Memory B cell (primary cell): ENCODE results near the gene GPR183.

ENCODE experiments used
- ATAC-seq: fragments of 150-1000 bp; cut with Tn5 transposase; 2 replicates; pipeline ENCODE4 v1.10.0; 2021; ENCODE audit warnings: low read depth, mild to moderate bottlenecking, moderate library complexity
- DNase-seq, 2 donors: peaks; one replicate each; pipeline ENCODE4 v3.0.0; 2022; ENCODE audit warnings: low spot score in 2 of 2
- H3K27ac Mint-ChIP-seq: one replicate; pipeline ENCODE4 v1.8.0; 2022; ENCODE audit warnings: mild to moderate bottlenecking, moderate library complexity, mixed read lengths
- H3K27me3 Mint-ChIP-seq: one replicate; pipeline ENCODE4 v1.8.0; 2022; ENCODE audit warnings: mixed read lengths
- H3K36me3 Mint-ChIP-seq: one replicate; pipeline ENCODE4 v1.8.0; 2022; ENCODE audit warnings: mild to moderate bottlenecking, mixed read lengths
- H3K4me1 Mint-ChIP-seq: one replicate; pipeline ENCODE4 v1.8.0; 2022; ENCODE audit warnings: mixed read lengths
- H3K4me3 Mint-ChIP-seq: one replicate; pipeline ENCODE4 v1.8.0; 2022; ENCODE audit warnings: mild to moderate bottlenecking, moderate library complexity, mixed read lengths
- H3K9me3 Mint-ChIP-seq: one replicate; pipeline ENCODE4 v1.8.0; 2022; ENCODE audit warnings: mixed read lengths

GPR183 gene

DNA sequence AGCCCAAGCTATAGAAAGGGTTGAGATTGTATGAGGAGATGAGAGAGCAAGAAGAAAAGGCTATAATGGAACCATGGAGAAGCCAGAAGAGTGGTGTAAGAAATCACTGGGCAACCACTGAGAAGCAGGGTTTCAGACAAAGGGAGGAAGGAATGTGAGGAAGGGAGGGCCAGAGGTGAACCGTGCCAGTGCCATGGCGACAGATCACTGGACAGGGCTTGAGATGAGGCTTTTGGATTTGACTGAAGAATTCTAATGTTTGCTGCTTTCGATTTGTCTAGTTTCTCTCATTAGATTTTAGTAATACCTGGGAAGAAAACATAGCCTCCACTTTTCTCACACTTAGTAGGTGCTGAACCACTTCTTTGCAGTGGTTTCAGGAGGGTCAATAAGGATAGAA lies 6.3 kb upstream of the GPR183 start:
- no peak for ATAC-seq
- Mint-ChIP-seq H3K27me3 (no peaks in the 10 kb centered on the region), H3K36me3 (peaks cover 33% of the 10 kb centered on the region), H3K4me1 (peaks cover 19% of the 10 kb centered on the region), H3K9me3 (no peaks in the 10 kb centered on the region), H3K4me3 (no peak overlapping the region), H3K27ac (no peak overlapping the region)
- no peak for DNase-seq

- H3K4me3 Mint-ChIP-seq, result no peak overlapping the region
- DNase-seq, result no peak
- no peaks in the 10 kb centered on the region for H3K27me3 Mint-ChIP-seq
- no peak for ATAC-seq
- H3K9me3 Mint-ChIP-seq, result no peaks in the 10 kb centered on the region
- peak overlapping the region; percentile 75 for H3K27ac Mint-ChIP-seq
- H3K36me3 Mint-ChIP-seq, result peaks cover 30% of the 10 kb centered on the region
- peaks cover 25% of the 10 kb centered on the region for H3K4me1 Mint-ChIP-seq
Measured at GRCh38 chr13:99312493-99312883, 5.3 kb upstream of the GPR183 start.

- Mint-ChIP-seq H3K27ac (peak overlapping the region; percentile 75), H3K4me1 (peaks cover 25% of the 10 kb centered on the region), H3K9me3 (no peaks in the 10 kb centered on the region), H3K4me3 (no peak overlapping the region), H3K36me3 (peaks cover 28% of the 10 kb centered on the region), H3K27me3 (no peaks in the 10 kb centered on the region)
- no peak for ATAC-seq
- DNase-seq, result no peak
Measured at GRCh38 chr13:99311748-99312492, 4.7 kb upstream of the GPR183 start.

DNA sequence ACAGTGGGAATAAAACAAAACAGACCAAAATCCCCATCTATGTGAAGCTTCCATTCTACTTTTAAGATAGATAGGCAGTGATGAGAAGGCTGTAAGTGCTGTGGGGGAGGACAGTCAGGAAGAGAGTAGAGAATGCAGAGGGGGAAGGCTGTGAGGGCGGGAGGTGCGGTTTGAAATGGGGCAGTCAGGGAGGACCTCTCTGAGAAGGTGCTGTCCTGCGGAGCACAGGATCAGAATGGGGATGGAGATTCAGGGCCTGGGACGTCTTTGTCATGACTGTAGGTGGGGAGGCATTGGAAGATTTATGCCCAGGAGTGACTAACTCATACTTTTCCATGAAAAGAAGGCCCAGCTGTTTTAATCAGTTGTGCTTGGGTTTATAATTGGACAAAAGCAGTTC lies 3.9 kb upstream of the GPR183 start:
- no peak for ATAC-seq
- H3K4me1 Mint-ChIP-seq, result peaks cover 24% of the 10 kb centered on the region
- H3K4me3 Mint-ChIP-seq, result no peak overlapping the region
- DNase-seq, result no peak
- H3K36me3 Mint-ChIP-seq, result peaks cover 31% of the 10 kb centered on the region
- no peak overlapping the region for H3K27ac Mint-ChIP-seq
- H3K9me3 Mint-ChIP-seq, result no peaks in the 10 kb centered on the region
- H3K27me3 Mint-ChIP-seq, result no peaks in the 10 kb centered on the region

GRCh38 chr13:99310382-99311031 lies 3.3 kb upstream of the GPR183 start:
- Mint-ChIP-seq H3K4me1 (peaks cover 22% of the 10 kb centered on the region), H3K9me3 (no peaks in the 10 kb centered on the region), H3K4me3 (no peak overlapping the region), H3K36me3 (peaks cover 33% of the 10 kb centered on the region), H3K27me3 (no peaks in the 10 kb centered on the region), H3K27ac (no peak overlapping the region)
- no peak for ATAC-seq
- no peak for DNase-seq

GRCh38 chr13:99308471-99309087 lies 1.4 kb upstream of the GPR183 start:
- no peaks in the 10 kb centered on the region for H3K27me3 Mint-ChIP-seq
- H3K9me3 Mint-ChIP-seq, result no peaks in the 10 kb centered on the region
- no peak for DNase-seq
- ATAC-seq, result no peak
- peaks cover 37% of the 10 kb centered on the region for H3K36me3 Mint-ChIP-seq
- H3K4me1 Mint-ChIP-seq, result peaks cover 32% of the 10 kb centered on the region
- H3K4me3 Mint-ChIP-seq, result no peak overlapping the region
- H3K27ac Mint-ChIP-seq, result peak overlapping the region; percentile 87

DNA sequence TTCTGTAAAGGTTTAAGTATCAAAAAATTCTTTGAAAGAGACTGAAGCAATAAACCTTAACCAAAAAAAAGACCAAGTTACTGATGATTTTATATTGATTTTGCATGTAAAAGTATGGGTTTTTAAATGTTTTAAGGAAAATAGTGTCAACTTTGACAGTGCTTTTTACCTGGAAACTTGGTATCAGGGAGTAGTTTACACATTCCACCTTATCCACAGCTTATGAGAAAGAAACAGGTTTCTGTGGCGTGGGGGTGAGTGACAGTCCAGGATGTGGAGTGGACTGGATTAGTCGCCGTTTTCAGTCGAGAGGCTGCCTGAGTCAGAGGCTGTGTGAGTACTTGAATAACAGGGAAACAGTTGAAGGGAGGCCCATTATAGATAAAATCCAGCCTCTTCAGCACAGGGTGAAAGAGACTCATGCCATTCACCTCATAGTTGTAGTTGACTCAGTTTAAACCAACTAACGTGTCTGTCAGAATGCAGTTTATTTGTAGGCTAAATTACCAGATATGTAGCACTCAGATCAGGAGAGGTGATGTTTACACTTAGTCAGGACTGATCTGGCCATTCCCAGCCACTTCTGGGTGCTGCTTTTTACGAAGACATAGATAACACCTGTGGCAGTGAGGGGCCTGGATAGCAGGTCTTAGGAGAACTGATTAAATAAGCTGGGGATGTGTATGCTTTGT lies 595 bp upstream of the GPR183 start:
- peaks cover 34% of the 10 kb centered on the region for H3K4me1 Mint-ChIP-seq
- peak overlapping the region; percentile 87 for H3K27ac Mint-ChIP-seq
- H3K9me3 Mint-ChIP-seq, result no peaks in the 10 kb centered on the region
- H3K27me3 Mint-ChIP-seq, result no peaks in the 10 kb centered on the region
- peaks cover 38% of the 10 kb centered on the region for H3K36me3 Mint-ChIP-seq
- DNase-seq (no peak), ATAC-seq (peak; percentile 9)
- H3K4me3 Mint-ChIP-seq, result peak overlapping the region; percentile 97

DNA sequence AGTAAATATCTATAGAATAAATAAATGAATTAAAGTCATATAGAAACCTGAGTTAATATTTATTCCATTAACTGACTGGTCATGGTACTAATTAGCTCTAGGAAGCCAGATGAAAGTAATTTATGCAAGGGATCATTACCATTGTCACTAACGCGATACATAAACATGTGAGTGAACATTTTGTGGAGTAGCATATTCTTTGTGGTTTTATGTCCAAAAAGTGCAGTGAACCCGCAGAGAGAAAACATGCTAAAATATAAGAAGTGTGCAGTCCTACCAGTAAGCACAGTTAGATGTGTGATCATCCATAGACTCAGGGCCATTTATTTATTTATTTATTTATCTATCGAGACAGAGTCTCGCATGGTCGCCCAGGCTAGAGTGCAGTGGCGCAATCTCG lies 1.6 kb downstream of the GPR183 start:
- no peaks in the 10 kb centered on the region for H3K9me3 Mint-ChIP-seq
- DNase-seq (no peak), ATAC-seq (peak; percentile 8)
- H3K27me3 Mint-ChIP-seq, result no peaks in the 10 kb centered on the region
- peak overlapping the region; percentile 97 for H3K4me3 Mint-ChIP-seq
- H3K4me1 Mint-ChIP-seq, result peaks cover 31% of the 10 kb centered on the region
- H3K27ac Mint-ChIP-seq, result peak overlapping the region; percentile 87
- H3K36me3 Mint-ChIP-seq, result peaks cover 36% of the 10 kb centered on the region

GRCh38 chr13:99305158-99305557 lies 2.0 kb downstream of the GPR183 start:
- Mint-ChIP-seq H3K36me3 (peaks cover 39% of the 10 kb centered on the region), H3K9me3 (no peaks in the 10 kb centered on the region), H3K4me3 (peak overlapping the region; percentile 97), H3K27me3 (no peaks in the 10 kb centered on the region), H3K4me1 (peaks cover 34% of the 10 kb centered on the region), H3K27ac (peak overlapping the region; percentile 87)
- DNase-seq (no peak), ATAC-seq (no peak)

GRCh38 chr13:99304541-99304940 lies 2.7 kb downstream of the GPR183 start:
- peaks cover 38% of the 10 kb centered on the region for H3K36me3 Mint-ChIP-seq

DNA sequence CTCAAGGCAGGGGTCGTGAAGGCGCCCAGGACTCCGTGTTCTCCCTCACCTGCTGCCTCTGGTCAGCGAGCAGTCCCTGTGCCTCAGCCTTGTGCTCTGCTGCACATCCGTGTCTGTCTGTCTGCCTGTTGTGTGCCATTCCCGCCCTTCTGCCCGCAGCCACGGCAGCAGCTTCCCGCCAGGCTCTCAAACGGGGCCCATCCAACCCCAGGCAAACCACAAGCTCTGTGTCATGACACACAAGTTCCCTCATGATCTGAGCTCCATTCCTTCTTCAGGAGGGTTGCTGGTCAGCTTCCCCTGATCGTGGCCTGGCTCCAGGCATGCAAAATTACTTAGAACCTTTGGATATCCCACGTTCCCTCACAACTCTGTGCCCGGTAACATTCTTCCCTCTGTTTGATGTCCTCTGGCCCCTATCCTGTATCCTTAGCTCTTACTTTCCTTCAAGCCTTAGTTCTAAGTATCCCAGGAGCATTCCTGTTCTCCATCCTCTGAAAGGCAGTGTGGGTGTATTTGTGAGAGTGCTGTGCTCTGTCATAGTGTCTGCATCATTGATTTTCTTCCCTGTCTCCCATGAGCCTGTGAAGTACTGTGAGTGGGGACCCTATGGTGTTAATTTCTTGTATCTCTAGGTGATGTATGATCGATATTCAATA lies 3.2 kb downstream of the GPR183 start:
- Mint-ChIP-seq H3K4me1 (peaks cover 42% of the 10 kb centered on the region), H3K9me3 (no peaks in the 10 kb centered on the region), H3K27me3 (no peaks in the 10 kb centered on the region), H3K4me3 (peak overlapping the region; percentile 100), H3K27ac (peak overlapping the region; percentile 87), H3K36me3 (peaks cover 38% of the 10 kb centered on the region)
- DNase-seq (no peak), ATAC-seq (no peak)

More at GRCh38 chr13:99304541-99304940, 2.7 kb downstream of the GPR183 start:
- DNase-seq (no peak), ATAC-seq (no peak)
- peaks cover 38% of the 10 kb centered on the region for H3K4me1 Mint-ChIP-seq
- peak overlapping the region; percentile 87 for H3K27ac Mint-ChIP-seq
- H3K9me3 Mint-ChIP-seq, result no peaks in the 10 kb centered on the region
- peak overlapping the region; percentile 100 for H3K4me3 Mint-ChIP-seq
- no peaks in the 10 kb centered on the region for H3K27me3 Mint-ChIP-seq

DNA sequence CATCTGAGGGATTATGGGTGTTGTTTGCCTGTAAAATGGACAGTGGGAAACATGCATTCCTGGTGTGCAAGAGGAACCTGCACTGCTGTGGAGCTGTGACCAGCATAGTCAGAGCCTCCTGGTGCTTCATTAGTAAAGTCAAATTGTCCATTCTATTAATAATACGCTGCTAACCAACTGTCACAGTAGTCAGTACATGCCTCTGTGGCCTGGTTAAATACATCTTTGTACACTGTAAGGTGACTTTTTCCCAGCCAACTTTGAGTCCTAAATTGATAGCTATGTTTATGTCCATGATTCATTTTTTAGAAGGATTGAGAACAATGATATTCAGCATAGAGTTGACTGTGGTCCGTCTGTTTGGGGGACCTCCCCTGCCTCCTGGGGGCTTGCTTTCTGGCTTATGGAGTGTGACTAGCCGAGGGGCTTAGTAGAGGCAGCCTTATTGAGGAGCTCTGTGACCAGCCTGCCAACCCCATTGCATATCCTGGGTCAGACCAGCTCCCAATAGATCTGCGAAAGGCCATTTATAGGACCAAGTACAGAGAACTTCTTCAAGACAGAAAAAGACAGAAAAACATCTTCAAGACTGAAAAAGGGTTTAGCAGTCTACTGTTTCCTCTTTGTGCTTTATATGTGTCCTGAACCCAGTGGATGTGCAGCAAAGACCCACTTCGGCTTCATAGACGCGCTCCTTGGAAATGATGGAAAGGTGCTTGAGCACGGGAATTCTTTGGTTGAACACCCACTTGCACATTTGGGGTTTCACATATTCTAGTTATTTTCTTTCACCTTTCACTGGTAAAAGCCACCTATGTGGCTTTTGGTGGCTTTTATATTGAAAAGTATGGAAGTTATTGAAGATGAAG lies 4.3 kb downstream of the GPR183 start:
- H3K27ac Mint-ChIP-seq, result peak overlapping the region; percentile 87
- no peaks in the 10 kb centered on the region for H3K27me3 Mint-ChIP-seq
- peaks cover 40% of the 10 kb centered on the region for H3K4me1 Mint-ChIP-seq
- peaks cover 38% of the 10 kb centered on the region for H3K36me3 Mint-ChIP-seq
- peak overlapping the region; percentile 100 for H3K4me3 Mint-ChIP-seq
- ATAC-seq, result no peak
- H3K9me3 Mint-ChIP-seq, result no peaks in the 10 kb centered on the region
- no peak for DNase-seq
